HG03108 (cell line): ENCODE measurements around the gene LY6G6C.

Experiments used
- ATAC-seq: cut with Tn5 transposase; IDR thresholded peaks from one replicate; pipeline ENCODE4 v1.9.1; 2021; ENCODE audit warnings: moderate library complexity; ENCODE audit not compliant: unreplicated experiment

LY6G6C gene

GRCh38 chr6:31687321-31687720, 34.2 kb downstream of the LY6G6C start:
- no peak for ATAC-seq

GRCh38 chr6:31686483-31686882, 35.1 kb downstream of the LY6G6C start:
- no peak for ATAC-seq

GRCh38 chr6:31683591-31683990, 38.0 kb downstream of the LY6G6C start:
- no peak for ATAC-seq

- no peak for ATAC-seq
These were observed 40.3 kb downstream of the LY6G6C start for GRCh38 chr6:31681135-31681671.

DNA sequence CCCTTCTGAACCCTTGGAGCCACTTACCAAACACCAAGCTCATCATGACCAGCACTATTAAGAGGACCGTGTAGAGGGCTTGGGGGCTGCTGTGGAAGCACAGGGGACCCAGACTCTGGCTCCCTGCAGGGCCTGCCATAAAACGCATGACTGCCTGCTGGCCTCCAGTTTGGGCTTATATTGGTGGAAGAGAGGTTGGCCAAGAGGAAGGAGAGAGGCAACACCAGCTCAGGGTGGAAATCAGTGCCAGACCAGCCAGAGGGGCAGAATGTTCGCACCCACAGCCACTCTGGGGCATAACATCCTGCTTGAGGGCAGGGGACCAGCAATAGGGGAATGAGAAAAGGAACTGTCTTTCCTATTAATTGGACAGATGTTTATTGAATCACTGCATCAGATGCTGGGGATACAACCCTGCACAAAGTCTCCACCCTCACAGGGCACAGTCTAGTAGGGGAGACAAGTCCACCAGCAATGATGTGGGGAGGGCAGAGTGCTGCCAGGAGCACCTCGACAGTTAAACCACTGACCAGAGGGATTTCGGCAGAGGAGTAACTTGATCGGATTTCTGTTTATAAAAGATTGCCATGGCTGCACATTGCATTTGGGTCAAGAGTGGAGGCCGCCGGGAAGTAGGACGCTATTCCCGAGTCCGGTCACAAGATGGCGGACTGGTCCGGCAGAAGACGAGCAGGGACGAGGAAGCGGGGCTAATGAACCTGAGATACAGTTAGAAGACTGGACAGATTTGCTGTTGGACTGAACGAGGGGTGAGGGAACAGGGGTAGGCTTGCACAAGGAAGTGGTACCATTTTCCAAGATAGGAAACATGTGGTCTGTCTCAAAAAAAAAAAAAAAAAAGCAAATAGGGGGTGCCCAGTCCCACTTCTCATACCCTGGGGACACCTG, 41.1 kb downstream of the LY6G6C start, which contains the start of gene LY6G5C:
LY6G5C (minus strand) TSS at position 842 of the 909 bp plus-strand sequence; CDS start at position 148, 694 bp downstream.
- ATAC-seq = peak; percentile 48

GRCh38 chr6:31677955-31678354, 43.6 kb downstream of the LY6G6C start:
- no peak for ATAC-seq

DNA sequence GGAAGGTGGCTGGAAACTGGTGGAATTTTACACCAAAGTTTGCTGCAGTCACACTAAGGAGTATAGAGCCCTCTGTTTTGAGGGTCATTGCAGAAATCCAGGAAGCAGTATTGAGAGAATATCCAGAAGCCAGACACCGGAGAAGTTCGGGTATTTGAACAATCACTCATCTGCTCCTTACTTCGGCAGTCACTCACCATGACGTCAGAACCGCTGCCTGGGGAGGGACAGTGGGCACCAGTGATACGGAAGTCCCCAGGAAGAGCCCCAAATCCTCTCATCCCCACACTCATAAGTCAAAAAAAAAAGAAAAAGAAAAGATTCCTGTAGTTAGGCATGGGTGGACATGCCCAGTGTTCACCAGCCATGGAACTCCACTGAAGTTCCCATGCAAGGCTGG, 44.6 kb downstream of the LY6G6C start:
- ATAC-seq = no peak

- ATAC-seq = no peak
These were observed 45.1 kb downstream of the LY6G6C start for GRCh38 chr6:31676322-31676903.

- no peak for ATAC-seq
These were observed 51.9 kb downstream of the LY6G6C start, which contains the start of gene LY6G5B for GRCh38 chr6:31669676-31670075. TSS of gene LY6G5B (plus strand) at chr6:31669976. CDS start at chr6:31670951, 975 bp downstream.
